Heart left ventricle (tissue), 13 donors: ENCODE measurements around the gene NPFFR1.

Source experiments
- CTCF ChIP-seq, 12 donors: fragments of 200-600 bp; sonication (generic) in 4 of 12; IDR thresholded peaks; one replicate each; pipeline versions ENCODE4 v1.5.0 to v1.8.0; 2018 to 2022; ENCODE audit warnings: antibody characterized with exemption in 12 of 12, mild to moderate bottlenecking in 5 of 12
- POLR2A ChIP-seq, 2 donors: fragments of 450-650 bp; IDR thresholded peaks; one replicate each; pipeline ENCODE4 v1.6.1; 2017; ENCODE audit warnings: antibody characterized with exemption in 2 of 2, mild to moderate bottlenecking in 2 of 2, moderate library complexity in 2 of 2
- donor health status: ischemic (EF 13 %, LVEDD 7.1; RV severe dilation, severe dysfunction).
- donor health status: DM: no; HTN: yes; CAD: no.
- donor health status: DM: no; HTN: no; CAD: no.
- donor health status: ischemic (EF 25% LVEDD 6.9; RV normal size, moderate dysfunction).
- donor health status: ischemic (EF 25% LVEDD 5.7; RV mildly dilated, moderate dysfunction).
- donor health status: ischemic (EF 35%, LVEDD 5.7; RV mildly dilated, moderate dysfunction).
- donor health status: nonischemic (EF 11% LVEDD 7.7; RV severe dilation, severe dysfunction).
- donor health status: DM: yes; HTN: yes; CAD: no.
- donor health status: PGD.
- donor health status: ischemic (EF 29% LVEDD 5.4; RV normal size, mild dysfunction).
- donor health status: nonischemic (EF 23%, LVEDD 6.1; RV moderate dilation, normal function).

DNA sequence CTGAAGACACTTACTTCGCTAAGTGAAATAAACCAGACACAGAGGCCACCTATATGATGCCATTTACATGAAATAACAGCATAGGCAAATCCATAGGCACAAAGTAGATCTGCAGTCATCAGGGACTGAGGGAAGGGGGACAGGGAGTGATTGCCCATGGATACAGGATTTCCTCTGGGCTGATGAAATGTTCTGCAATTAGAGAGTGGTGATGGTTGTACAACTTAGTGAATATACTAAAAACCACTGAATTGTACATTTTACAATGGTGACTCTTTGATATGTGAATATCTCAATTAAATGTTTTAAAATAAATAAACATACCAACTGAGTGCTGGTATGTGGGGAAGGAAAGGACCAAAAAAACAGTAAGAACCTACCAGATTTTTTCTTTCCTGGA, 70.9 kb downstream of the NPFFR1 start:
- TF ChIP-seq CTCF (IDR thresholded peaks at IDR 0.05): no peak
- TF ChIP-seq POLR2A (IDR thresholded peaks at IDR 0.05): no peak
